Naive thymus-derived CD4-positive, alpha-beta T cell (primary cell): ENCODE measurements around the gene GLDN. TPM values are rescaled to one million over a fixed set of nuclear protein-coding genes. Genes with fewer than 3 reads are reported as not detected.
A peak's percentile ranks its signal among the peaks of the same experiment; 100 is the strongest.

Experiments
- ATAC-seq: fragments of 150-1000 bp; cut with Tn5 transposase; 2 replicates; pipeline ENCODE4 v1.10.0; 2021; ENCODE audit warnings: mild to moderate bottlenecking, moderate library complexity
- CTCF ChIA-PET: fragments of 350-600 bp; sonication (Branson Sonifier 250); formaldehyde crosslinking; loops from one replicate; lab custom pipeline; 2021; ENCODE audit warnings: antibody characterized with exemption; lab: Charles Lee
- POLR2A ChIA-PET: fragments of 350-600 bp; sonication (Branson Sonifier 250); formaldehyde crosslinking; loops from one replicate; lab custom pipeline; 2021; ENCODE audit warnings: antibody characterized with exemption, inconsistent platforms; lab: Charles Lee
- DNase-seq, 9 donors: peaks; one replicate each; pipeline versions ENCODE4 v3.0.0 to v3.0.0-alpha.2; 2020 to 2022; ENCODE audit warnings: mixed read lengths in 1 of 9
- H3K27ac ChIP-seq: one replicate; pipeline ENCODE4 v1.7.0; 2013; ENCODE audit warnings: mild to moderate bottlenecking, low read depth, low read length, moderate library complexity
- H3K27me3 ChIP-seq, 2 donors: one replicate each; pipeline ENCODE4 v1.7.0; 2013; ENCODE audit warnings: low read length in 2 of 2, mild to moderate bottlenecking in 2 of 2, moderate library complexity in 2 of 2; ENCODE audit not compliant: control insufficient read depth in 2 of 2, insufficient read depth in 2 of 2
- H3K36me3 ChIP-seq, 3 experiments: 1 replicate in 2 of 3; 2 replicates in 1 of 3; pipeline ENCODE4 v1.7.0; 2013; ENCODE audit warnings: low read length in 3 of 3, mild to moderate bottlenecking in 3 of 3, moderate library complexity in 1 of 3; ENCODE audit not compliant: insufficient read depth in 3 of 3, control insufficient read depth in 2 of 3
- H3K4me1 ChIP-seq, 2 donors: one replicate each; pipeline ENCODE4 v1.7.0; 2013; ENCODE audit warnings: low read length in 2 of 2, mild to moderate bottlenecking in 2 of 2, moderate library complexity in 1 of 2; ENCODE audit not compliant: control insufficient read depth in 2 of 2, insufficient read depth in 2 of 2
- H3K4me3 ChIP-seq: 2 replicates; pipeline ENCODE4 v1.7.0; 2013; ENCODE audit warnings: mild to moderate bottlenecking, low read length
- H3K9me3 ChIP-seq, 3 experiments: 1 replicate in 2 of 3; 2 replicates in 1 of 3; pipeline ENCODE4 v1.7.0; 2013; ENCODE audit warnings: low read length in 3 of 3; ENCODE audit not compliant: control insufficient read depth in 2 of 3
- H3K27ac Mint-ChIP-seq, 9 donors: one replicate each; pipeline ENCODE4 v1.8.0; 2020 to 2022; ENCODE audit warnings: mixed read lengths in 9 of 9, mild to moderate bottlenecking in 8 of 9, moderate library complexity in 5 of 9, inconsistent platforms in 2 of 9
- H3K27me3 Mint-ChIP-seq, 5 donors: one replicate each; pipeline ENCODE4 v1.8.0; 2021 to 2022; ENCODE audit warnings: mixed read lengths in 5 of 5, mild to moderate bottlenecking in 1 of 5
- H3K36me3 Mint-ChIP-seq, 5 donors: one replicate each; pipeline ENCODE4 v1.8.0; 2020 to 2022; ENCODE audit warnings: mixed read lengths in 5 of 5, mild to moderate bottlenecking in 3 of 5, inconsistent platforms in 1 of 5
- H3K4me1 Mint-ChIP-seq, 7 donors: one replicate each; pipeline ENCODE4 v1.8.0; 2020 to 2022; ENCODE audit warnings: mixed read lengths in 7 of 7, mild to moderate bottlenecking in 3 of 7, inconsistent platforms in 1 of 7
- H3K4me3 Mint-ChIP-seq, 10 donors: one replicate each; pipeline ENCODE4 v1.8.0; 2020 to 2022; ENCODE audit warnings: mild to moderate bottlenecking in 10 of 10, mixed read lengths in 10 of 10, moderate library complexity in 6 of 10, inconsistent platforms in 2 of 10
- H3K9me3 Mint-ChIP-seq, 11 donors: one replicate each; pipeline ENCODE4 v1.8.0; 2020 to 2022; ENCODE audit warnings: mixed read lengths in 11 of 11, mild to moderate bottlenecking in 4 of 11, inconsistent platforms in 1 of 11, moderate library complexity in 1 of 11
- intact Hi-C, 2 donors: fragments of 100-400 bp; cut with micrococcal nuclease; formaldehyde crosslinking; loops; one replicate each; pipeline ENCODE4 v1.15.1; 2023
- polyA plus RNA-seq, 2 donors: library from polyadenylated mRNA; unstranded; fragments of 300-500 nt; fragmentation: Illumina TruSeq; gene quantifications; one replicate each; pipeline ENCODE4 v1.2.3, GENCODE V29; 2021
- total RNA-seq, 6 experiments: library from RNA in 5 of 6; stranded (reverse) in 5 of 6; gene quantifications; 1 replicate in 5 of 6; 2 replicates in 1 of 6; pipeline ENCODE4 v1.2.3 and lab custom pipeline; 2021 to 2026

Gene GLDN
- total and polyA plus RNA-seq, 7 experiments from 2014 or later = not detected

DNA sequence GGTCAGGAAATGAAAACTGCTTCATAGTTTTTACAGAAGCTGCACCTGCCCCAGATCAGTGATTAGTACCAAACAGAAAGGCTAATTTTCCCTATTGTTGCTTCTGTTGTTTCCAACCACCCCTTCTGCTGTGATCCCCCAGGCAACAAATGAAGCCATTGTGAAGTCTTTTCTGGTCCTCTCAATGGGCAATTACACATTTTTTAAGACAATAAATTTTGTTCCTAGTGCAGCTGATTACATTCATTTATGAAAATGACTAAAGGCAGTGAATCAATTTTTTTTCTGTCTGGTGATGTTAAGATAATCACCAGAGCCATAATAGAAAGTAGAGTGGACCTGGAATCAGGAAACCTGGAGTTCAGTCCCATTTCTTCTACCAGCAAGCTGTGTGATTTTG is 32.7 kb downstream of the GLDN start:
- H3K9me3 Mint-ChIP-seq = no peaks in the 10 kb centered on the region
- Histone ChIP-seq H3K9me3 (no peaks in the 10 kb centered on the region), H3K27me3 (no peaks in the 10 kb centered on the region), H3K4me3 (no peak overlapping the region), H3K27ac (no peak overlapping the region), H3K4me1 (no peaks in the 10 kb centered on the region), H3K36me3 (no peaks in the 10 kb centered on the region)
- ChIA-PET POLR2A (no interaction called here), CTCF (no interaction called here)
- intact Hi-C loops = no loop called here
- DNase-seq (no peak), ATAC-seq (no peak)
- H3K36me3 Mint-ChIP-seq = no peaks in the 10 kb centered on the region
- no peak overlapping the region for H3K27ac Mint-ChIP-seq
- H3K4me1 Mint-ChIP-seq = no peaks in the 10 kb centered on the region
- no peaks in the 10 kb centered on the region for H3K27me3 Mint-ChIP-seq
- H3K4me3 Mint-ChIP-seq = no peak overlapping the region

DNA sequence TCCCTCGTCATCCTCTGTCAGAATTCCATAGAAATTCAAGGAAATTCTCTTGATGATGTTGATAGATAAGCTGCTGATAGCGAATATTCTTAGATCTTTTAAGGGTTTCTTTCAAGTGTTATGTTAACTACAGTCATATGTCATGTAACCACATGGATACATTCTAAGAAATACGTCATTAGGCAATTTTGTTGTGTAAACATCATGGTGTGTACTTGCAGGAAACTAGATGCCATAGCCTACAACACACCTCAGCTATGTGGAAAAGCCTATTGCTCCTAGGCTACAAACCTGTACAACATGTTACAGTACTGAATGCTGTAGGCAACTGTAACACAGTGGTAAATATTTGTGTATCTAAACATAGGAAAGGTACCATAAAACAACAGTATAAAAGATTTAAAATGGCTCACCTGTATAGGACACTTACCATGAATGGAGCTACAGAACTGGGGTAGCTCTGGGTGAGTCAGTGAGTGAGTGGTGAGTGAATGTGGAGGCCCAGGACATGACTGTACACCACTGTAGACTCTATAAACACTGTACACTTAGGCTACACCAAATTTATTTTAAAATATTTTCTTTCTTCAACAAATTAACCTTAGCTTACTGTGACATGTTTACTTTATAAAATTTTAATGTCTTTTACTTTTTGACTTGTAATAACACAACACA is 34.6 kb downstream of the GLDN start:
- Histone ChIP-seq H3K27me3 (no peaks in the 10 kb centered on the region), H3K36me3 (no peaks in the 10 kb centered on the region), H3K4me3 (no peak overlapping the region), H3K4me1 (no peaks in the 10 kb centered on the region), H3K27ac (no peak overlapping the region), H3K9me3 (no peaks in the 10 kb centered on the region)
- Mint-ChIP-seq H3K9me3 (no peaks in the 10 kb centered on the region), H3K27me3 (no peaks in the 10 kb centered on the region), H3K4me3 (no peak overlapping the region), H3K36me3 (no peaks in the 10 kb centered on the region), H3K27ac (no peak overlapping the region), H3K4me1 (peaks cover 0 to 1% (median 0%) of the 10 kb centered on the region in 7 donors)
- no peak for DNase-seq
- POLR2A ChIA-PET = interaction anchor here (0.8 kb wide), 1 partner anchor 11 kb away, joined by 3 read pairs; no protein-coding TSS in a partner anchor
- intact Hi-C loops = no loop called here
- no peak for ATAC-seq
- CTCF ChIA-PET = no interaction called here

DNA sequence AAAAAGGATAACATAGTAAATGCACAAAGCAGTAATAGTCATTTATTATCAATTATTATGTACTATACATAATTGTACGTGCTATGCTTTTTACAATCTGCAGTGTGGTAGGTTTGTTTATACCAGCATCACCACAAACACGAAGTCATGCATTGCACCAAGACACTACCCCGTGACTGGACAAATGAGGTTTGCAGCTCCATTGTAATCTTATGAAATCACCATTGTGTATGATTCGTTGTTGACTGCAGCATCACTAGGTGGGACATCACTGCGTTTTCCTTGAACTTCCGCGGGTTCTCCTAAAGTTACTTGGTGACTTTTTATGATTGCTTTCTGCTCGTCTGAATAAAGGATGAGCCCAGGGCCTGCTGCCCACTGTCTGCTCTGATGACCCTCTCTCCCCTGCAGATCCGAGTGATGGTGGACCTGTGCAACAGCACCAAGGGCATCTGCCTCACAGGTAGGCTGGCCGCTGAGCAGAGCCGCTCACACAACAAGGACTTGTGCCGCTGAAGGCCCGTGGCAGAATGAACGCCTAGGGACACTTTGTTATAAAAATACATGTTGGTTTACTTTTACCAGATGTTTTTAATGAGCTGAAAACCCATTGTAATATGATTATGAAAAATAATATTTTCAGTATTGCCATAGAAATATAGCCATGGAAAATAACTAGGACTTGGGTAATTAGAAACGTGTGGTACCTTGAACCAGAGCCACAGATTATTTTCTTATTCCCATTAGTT is 35.8 kb downstream of the GLDN start:
- Histone ChIP-seq H3K27me3 (no peaks in the 10 kb centered on the region), H3K9me3 (no peaks in the 10 kb centered on the region), H3K4me1 (no peaks in the 10 kb centered on the region), H3K4me3 (no peak overlapping the region), H3K36me3 (no peaks in the 10 kb centered on the region), H3K27ac (no peak overlapping the region)
- no peak for ATAC-seq
- POLR2A ChIA-PET = no interaction called here
- Mint-ChIP-seq H3K27ac (no peak overlapping the region), H3K4me3 (no peak overlapping the region), H3K9me3 (no peaks in the 10 kb centered on the region), H3K27me3 (peaks cover 0 to 7% (median 0%) of the 10 kb centered on the region in 5 donors), H3K36me3 (no peaks in the 10 kb centered on the region), H3K4me1 (peaks cover 0 to 5% (median 0%) of the 10 kb centered on the region in 7 donors)
- no peak for DNase-seq
- CTCF ChIA-PET = no interaction called here
- intact Hi-C loops = no loop called here

DNA sequence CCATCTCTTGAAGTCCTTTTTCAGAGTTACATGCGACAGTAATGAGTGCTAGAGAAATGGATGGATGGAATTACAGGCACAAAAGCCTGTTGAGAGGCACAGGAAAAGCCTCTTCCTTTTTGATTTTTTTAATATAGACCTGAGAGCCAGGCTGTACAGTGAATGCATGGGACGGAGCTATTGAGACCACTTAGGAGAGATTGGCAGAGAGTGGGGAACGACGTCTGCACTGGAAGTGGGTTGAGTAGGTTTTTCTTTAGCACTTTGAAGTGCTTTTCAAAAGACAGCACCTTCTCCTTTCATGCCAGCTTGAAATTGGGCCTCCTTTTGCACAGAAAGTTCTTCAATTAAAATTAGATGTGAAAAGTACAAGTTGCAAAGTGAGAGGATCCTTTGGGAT is 37.0 kb downstream of the GLDN start:
- Histone ChIP-seq H3K27me3 (no peaks in the 10 kb centered on the region), H3K27ac (no peak overlapping the region), H3K36me3 (no peaks in the 10 kb centered on the region), H3K4me3 (no peak overlapping the region), H3K9me3 (no peaks in the 10 kb centered on the region), H3K4me1 (no peaks in the 10 kb centered on the region)
- Mint-ChIP-seq H3K4me3 (no peak overlapping the region), H3K9me3 (no peaks in the 10 kb centered on the region), H3K36me3 (no peaks in the 10 kb centered on the region), H3K27ac (no peak overlapping the region), H3K27me3 (peaks cover 0 to 12% (median 7%) of the 10 kb centered on the region in 5 donors), H3K4me1 (peaks cover 0 to 5% (median 0%) of the 10 kb centered on the region in 7 donors)
- ChIA-PET CTCF (no interaction called here), POLR2A (no interaction called here)
- ATAC-seq (no peak), DNase-seq (no peak)
- intact Hi-C loops = no loop called here

- H3K36me3 ChIP-seq = no peaks in the 10 kb centered on the region
- no peaks in the 10 kb centered on the region for H3K4me1 ChIP-seq
- H3K27ac Mint-ChIP-seq = no peak overlapping the region
- no peaks in the 10 kb centered on the region for H3K9me3 Mint-ChIP-seq
- H3K4me1 Mint-ChIP-seq = peaks cover 0 to 5% (median 0%) of the 10 kb centered on the region in 7 donors
- no peaks in the 10 kb centered on the region for H3K27me3 ChIP-seq
- H3K9me3 ChIP-seq = no peaks in the 10 kb centered on the region
- ChIA-PET POLR2A (no interaction called here), CTCF (no interaction called here)
- H3K36me3 Mint-ChIP-seq = no peaks in the 10 kb centered on the region
- H3K4me3 ChIP-seq = no peak overlapping the region
- H3K4me3 Mint-ChIP-seq = no peak overlapping the region
- peaks cover 0 to 19% (median 16%) of the 10 kb centered on the region in 5 donors for H3K27me3 Mint-ChIP-seq
- intact Hi-C loops = no loop called here
- ATAC-seq (no peak), DNase-seq (no peak)
- H3K27ac ChIP-seq = no peak overlapping the region
Measured at GRCh38 chr15:51379390-51379789, 37.9 kb downstream of the GLDN start.

- CTCF ChIA-PET = no interaction called here
- H3K27ac ChIP-seq = no peak overlapping the region
- POLR2A ChIA-PET = no interaction called here
- peaks cover 0 to 29% (median 16%) of the 10 kb centered on the region in 5 donors for H3K27me3 Mint-ChIP-seq
- DNase-seq (peak in 1 of 9 donors; percentile 25), ATAC-seq (peak; percentile 84)
- H3K36me3 ChIP-seq = no peaks in the 10 kb centered on the region
- no peaks in the 10 kb centered on the region for H3K4me1 ChIP-seq
- no peaks in the 10 kb centered on the region for H3K36me3 Mint-ChIP-seq
- H3K27ac Mint-ChIP-seq = no peak overlapping the region
- no peaks in the 10 kb centered on the region for H3K27me3 ChIP-seq
- H3K4me3 ChIP-seq = no peak overlapping the region
- intact Hi-C loops = loop anchor here (1.0 to 5.0 kb wide), 3 partner anchors 100 to 219 kb away; no protein-coding TSS in a partner anchor
- peaks cover 0 to 5% (median 0%) of the 10 kb centered on the region in 7 donors for H3K4me1 Mint-ChIP-seq
- H3K9me3 ChIP-seq = no peaks in the 10 kb centered on the region
- H3K4me3 Mint-ChIP-seq = no peak overlapping the region
- H3K9me3 Mint-ChIP-seq = no peaks in the 10 kb centered on the region
Measured at GRCh38 chr15:51380999-51381806, 39.7 kb downstream of the GLDN start.
